CD4-positive, alpha-beta T cell (primary cell): ENCODE data around the gene SAP30L. TPM values are rescaled to one million over a fixed set of nuclear protein-coding genes. Genes with fewer than 3 reads are reported as not detected.

Experiments used
- ATAC-seq: fragments of 200-7000 bp; cut with Tn5 transposase; one replicate; pipeline ENCODE4 v1.10.0; 2022; ENCODE audit warnings: mild to moderate bottlenecking; ENCODE audit not compliant: poor library complexity
- CTCF ChIA-PET: fragments of 350-600 bp; sonication (Branson Sonifier 250); formaldehyde crosslinking; loops from one replicate; lab custom pipeline; 2021; ENCODE audit warnings: antibody characterized with exemption, inconsistent platforms; lab: Charles Lee
- POLR2A ChIA-PET: fragments of 350-600 bp; sonication (Branson Sonifier 250); formaldehyde crosslinking; loops from one replicate; lab custom pipeline; 2021; ENCODE audit warnings: antibody characterized with exemption, inconsistent platforms; lab: Charles Lee
- DNase-seq, 14 experiments: peaks; one replicate each; pipeline ENCODE4 v3.0.0-alpha.2; 2013 to 2020; ENCODE audit warnings: mixed read lengths in 2 of 14
- H3K27ac ChIP-seq, 2 donors: one replicate each; pipeline versions ENCODE4 v1.5.1 to v1.7.0; 2013; ENCODE audit warnings: low read length in 2 of 2, low read depth in 1 of 2, mild to moderate bottlenecking in 1 of 2
- H3K27me3 ChIP-seq, 2 experiments: 1 replicate in 1 of 2; 2 replicates in 1 of 2; pipeline versions ENCODE4 v1.6.1 to v1.7.0; 2013; ENCODE audit warnings: low read length in 2 of 2, control low read depth in 1 of 2, mild to moderate bottlenecking in 1 of 2, moderate library complexity in 1 of 2; ENCODE audit not compliant: insufficient read depth in 2 of 2, control insufficient read depth in 1 of 2
- H3K36me3 ChIP-seq: one replicate; pipeline ENCODE4 v1.6.1; 2013; ENCODE audit warnings: low read length, control low read depth; ENCODE audit not compliant: insufficient read depth
- H3K4me1 ChIP-seq: one replicate; pipeline ENCODE4 v1.6.1; 2013; ENCODE audit warnings: low read length, control low read depth; ENCODE audit not compliant: insufficient read depth
- H3K4me3 ChIP-seq: one replicate; pipeline ENCODE4 v1.5.1; 2013; ENCODE audit warnings: mild to moderate bottlenecking, low read length, moderate library complexity
- H3K9me3 ChIP-seq, 2 experiments: 1 replicate in 1 of 2; 2 replicates in 1 of 2; pipeline versions ENCODE4 v1.6.1 to v1.7.0; 2013; ENCODE audit warnings: low read length in 2 of 2, mild to moderate bottlenecking in 2 of 2, control low read depth in 1 of 2, moderate library complexity in 1 of 2; ENCODE audit not compliant: control insufficient read depth in 1 of 2, insufficient read depth in 1 of 2
- H3K27ac Mint-ChIP-seq: one replicate; pipeline ENCODE4 v1.8.0; 2020; ENCODE audit warnings: mixed read lengths
- H3K27me3 Mint-ChIP-seq: one replicate; pipeline ENCODE4 v1.8.0; 2021; ENCODE audit warnings: mixed read lengths
- H3K36me3 Mint-ChIP-seq: one replicate; pipeline ENCODE4 v1.8.0; 2021; ENCODE audit warnings: low read depth, mixed read lengths
- H3K4me1 Mint-ChIP-seq: one replicate; pipeline ENCODE4 v1.8.0; 2021; ENCODE audit warnings: low read depth, mixed read lengths
- H3K4me3 Mint-ChIP-seq: one replicate; pipeline ENCODE4 v1.8.0; 2020; ENCODE audit warnings: mild to moderate bottlenecking, mixed read lengths
- H3K9me3 Mint-ChIP-seq: one replicate; pipeline ENCODE4 v1.8.0; 2020; ENCODE audit warnings: mixed read lengths
- CTCF ChIP-seq: fragments of 200-600 bp; IDR thresholded peaks from one replicate; pipeline ENCODE4 v1.8.0; 2022; ENCODE audit warnings: antibody characterized with exemption, mild to moderate bottlenecking
- intact Hi-C, 2 experiments: fragments of 100-400 bp; cut with DNase I in 1 of 2; cut with micrococcal nuclease in 1 of 2; formaldehyde crosslinking; loops; one replicate each; pipeline versions ENCODE4 v1.15.1 to v1.9.0; 2023 to 2025; cut with DNase I, micrococcal nuclease
- total RNA-seq, 174 experiments: library from RNA in 2 of 174; stranded (reverse) in 2 of 174; gene quantifications; one replicate each; pipeline ENCODE4 v1.2.3 and lab custom pipeline; 2021 to 2026

SAP30L gene
- total RNA-seq, 2 experiments from 2014 or later, result 32.2 to 33.6 TPM

- Mint-ChIP-seq H3K36me3 (no peaks in the 10 kb centered on the region), H3K4me3 (peak overlapping the region; percentile 63), H3K4me1 (peaks cover 61% of the 10 kb centered on the region), H3K27me3 (peaks cover 91% of the 10 kb centered on the region), H3K27ac (no peak overlapping the region), H3K9me3 (no peaks in the 10 kb centered on the region)
- intact Hi-C loops, result loop anchor here in 1 of 2 experiments (10.0 kb wide), 1 partner anchor 170 kb away; no protein-coding TSS in a partner anchor
- Histone ChIP-seq H3K4me3 (no peak overlapping the region), H3K27me3 (peaks cover 78 to 97% of the 10 kb centered on the region in 2 experiments), H3K27ac (no peak overlapping the region), H3K4me1 (peaks cover 71% of the 10 kb centered on the region), H3K9me3 (peaks cover 0 to 31% of the 10 kb centered on the region in 2 experiments), H3K36me3 (no peaks in the 10 kb centered on the region)
- DNase-seq (no peak), ATAC-seq (no peak)
- CTCF ChIA-PET, result no interaction called here
- TF ChIP-seq CTCF, result no peak
- POLR2A ChIA-PET, result no interaction called here
Measured at GRCh38 chr5:154474396-154475334, 28.9 kb downstream of the SAP30L start.

- TF ChIP-seq CTCF, result no peak
- CTCF ChIA-PET, result no interaction called here
- Histone ChIP-seq H3K9me3 (peaks cover 0 to 31% of the 10 kb centered on the region in 2 experiments), H3K27me3 (peaks cover 83 to 100% of the 10 kb centered on the region in 2 experiments), H3K4me1 (peaks cover 73% of the 10 kb centered on the region), H3K4me3 (no peak overlapping the region), H3K36me3 (no peaks in the 10 kb centered on the region), H3K27ac (no peak overlapping the region)
- intact Hi-C loops, result loop anchor here in 1 of 2 experiments (10.0 kb wide), 1 partner anchor 169 kb away; no protein-coding TSS in a partner anchor
- ATAC-seq, result no peak
- no peak for DNase-seq
- H3K4me3 Mint-ChIP-seq, result peak overlapping the region; percentile 44
- H3K27me3 Mint-ChIP-seq, result peaks cover 90% of the 10 kb centered on the region
- H3K36me3 Mint-ChIP-seq, result no peaks in the 10 kb centered on the region
- no peaks in the 10 kb centered on the region for H3K9me3 Mint-ChIP-seq
- H3K27ac Mint-ChIP-seq, result peak overlapping the region; percentile 18
- POLR2A ChIA-PET, result no interaction called here
- peaks cover 65% of the 10 kb centered on the region for H3K4me1 Mint-ChIP-seq
Measured at GRCh38 chr5:154475591-154476353, 30.0 kb downstream of the SAP30L start.

GRCh38 chr5:154476354-154477205 lies 30.8 kb downstream of the SAP30L start:
- H3K4me3 ChIP-seq, result no peak overlapping the region
- intact Hi-C loops, result loop anchor here in 1 of 2 experiments (10.0 kb wide), 1 partner anchor 168 kb away; no protein-coding TSS in a partner anchor
- H3K9me3 ChIP-seq, result peaks cover 0 to 31% of the 10 kb centered on the region in 2 experiments
- ChIA-PET POLR2A (no interaction called here), CTCF (interaction anchor here (0.6 kb wide), 1 partner anchor 10 kb away, joined by 3 read pairs; no protein-coding TSS in a partner anchor)
- no peaks in the 10 kb centered on the region for H3K9me3 Mint-ChIP-seq
- H3K27me3 ChIP-seq, result peaks cover 83 to 100% of the 10 kb centered on the region in 2 experiments
- no peaks in the 10 kb centered on the region for H3K36me3 ChIP-seq
- H3K27ac ChIP-seq, result no peak overlapping the region
- ATAC-seq (no peak), DNase-seq (no peak)
- peaks cover 70% of the 10 kb centered on the region for H3K4me1 ChIP-seq
- H3K4me3 Mint-ChIP-seq, result peak overlapping the region; percentile 76
- peaks cover 90% of the 10 kb centered on the region for H3K27me3 Mint-ChIP-seq
- peaks cover 60% of the 10 kb centered on the region for H3K4me1 Mint-ChIP-seq
- TF ChIP-seq CTCF, result no peak
- H3K36me3 Mint-ChIP-seq, result no peaks in the 10 kb centered on the region
- no peak overlapping the region for H3K27ac Mint-ChIP-seq
